Measurements from ENCODE around the gene PFDN1.

Gene PFDN1

DNA sequence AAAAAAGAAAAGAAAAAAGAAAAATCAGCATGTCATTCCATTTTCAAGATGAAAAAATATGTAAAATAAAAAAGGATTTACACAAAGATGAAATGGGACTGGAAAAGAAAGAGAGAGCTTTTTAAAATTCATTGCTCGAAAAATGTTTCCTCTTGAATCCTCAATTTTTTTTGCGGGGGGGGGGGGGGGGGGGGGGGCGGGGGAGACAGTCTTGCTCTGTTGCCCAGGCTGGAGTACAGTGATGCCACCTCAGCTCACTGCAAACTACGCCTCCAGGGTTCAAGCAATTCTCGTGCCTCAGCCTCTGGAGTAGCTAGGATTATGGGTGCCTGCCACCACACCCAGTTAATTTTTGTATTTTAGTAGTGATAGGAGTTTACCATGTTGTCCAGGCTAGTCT, 16.5 kb downstream of the PFDN1 start:
- Histone ChIP-seq H3K4me1 (ENCODE audit: control insufficient read depth in 1 of 2, insufficient read depth in 2 of 2, low read length in 2 of 2) (peaks cover 0 to 12% of the 10 kb centered on the region in 2 donors), H3K27me3 (ENCODE audit: control insufficient read depth in 1 of 2, insufficient read depth in 2 of 2, low read length in 2 of 2) (no peaks in the 10 kb centered on the region), H3K27ac (ENCODE audit: low read depth, low read length) (no peak overlapping the region), H3K4me3 (ENCODE audit: low read depth in 1 of 2, low read length in 2 of 2) (no peak overlapping the region), H3K9ac (ENCODE audit: low read depth in 1 of 2, low read length in 2 of 2) (no peak overlapping the region), H3K36me3 (ENCODE audit: control insufficient read depth in 1 of 2, insufficient read depth in 2 of 2, low read length in 2 of 2) (no peaks in the 10 kb centered on the region), H3K9me3 (ENCODE audit: control insufficient read depth in 1 of 2, low read length in 2 of 2) (no peaks in the 10 kb centered on the region)

DNA sequence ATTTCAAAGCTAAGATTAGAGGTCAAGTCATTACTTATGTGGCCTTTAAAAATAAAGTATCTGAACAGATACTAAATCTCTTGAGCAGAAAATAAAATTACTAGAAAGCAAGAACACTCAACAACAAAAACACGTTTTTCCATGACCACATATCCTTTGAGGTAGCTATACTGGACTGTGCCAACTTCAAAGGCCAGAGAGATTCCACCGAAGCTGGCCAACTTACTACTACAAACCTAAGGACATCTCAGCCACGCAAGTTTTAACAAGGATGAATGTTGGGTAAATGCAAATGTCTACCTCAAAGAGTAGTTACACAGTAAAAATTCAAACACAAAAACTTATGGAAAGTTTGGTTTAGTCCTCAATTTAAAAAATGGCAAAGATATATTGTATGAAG, 18.9 kb downstream of the PFDN1 start:
- no peaks in the 10 kb centered on the region for H3K27me3 ChIP-seq (ENCODE audit: control insufficient read depth in 1 of 2, insufficient read depth in 2 of 2, low read length in 2 of 2)
- H3K9me3 ChIP-seq (ENCODE audit: control insufficient read depth in 1 of 2, low read length in 2 of 2), result no peaks in the 10 kb centered on the region
- H3K27ac ChIP-seq (ENCODE audit: low read depth, low read length), result no peak overlapping the region
- H3K4me1 ChIP-seq (ENCODE audit: control insufficient read depth in 1 of 2, insufficient read depth in 2 of 2, low read length in 2 of 2), result peaks cover 0 to 12% of the 10 kb centered on the region in 2 donors
- no peak overlapping the region for H3K9ac ChIP-seq (ENCODE audit: low read depth in 1 of 2, low read length in 2 of 2)
- H3K36me3 ChIP-seq (ENCODE audit: control insufficient read depth in 1 of 2, insufficient read depth in 2 of 2, low read length in 2 of 2), result no peaks in the 10 kb centered on the region
- no peak overlapping the region for H3K4me3 ChIP-seq (ENCODE audit: low read depth in 1 of 2, low read length in 2 of 2)

DNA sequence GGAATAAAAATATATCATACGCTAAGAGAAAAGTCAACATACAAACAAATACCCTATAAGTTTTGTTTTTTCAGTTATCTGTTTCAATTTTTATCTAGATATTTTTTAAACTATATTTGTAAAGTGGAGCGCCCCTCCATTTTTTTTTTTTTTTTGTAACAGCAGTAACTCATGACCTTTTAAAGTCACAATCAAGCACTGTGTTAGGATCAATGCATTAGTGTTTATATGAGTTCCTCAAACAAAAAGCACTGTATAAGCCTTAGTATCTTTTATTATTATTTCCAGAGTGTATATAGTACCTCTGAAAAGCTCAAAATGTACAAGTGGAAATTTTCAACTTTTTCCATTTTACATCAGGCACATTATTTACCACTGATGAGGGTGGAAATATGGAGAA, 20.6 kb downstream of the PFDN1 start:
- Histone ChIP-seq H3K27me3 (ENCODE audit: control insufficient read depth in 1 of 2, insufficient read depth in 2 of 2, low read length in 2 of 2) (no peaks in the 10 kb centered on the region), H3K36me3 (ENCODE audit: control insufficient read depth in 1 of 2, insufficient read depth in 2 of 2, low read length in 2 of 2) (no peaks in the 10 kb centered on the region), H3K9me3 (ENCODE audit: control insufficient read depth in 1 of 2, low read length in 2 of 2) (peaks cover 0 to 3% of the 10 kb centered on the region in 2 donors), H3K4me1 (ENCODE audit: control insufficient read depth in 1 of 2, insufficient read depth in 2 of 2, low read length in 2 of 2) (peaks cover 0 to 12% of the 10 kb centered on the region in 2 donors), H3K9ac (ENCODE audit: low read depth in 1 of 2, low read length in 2 of 2) (no peak overlapping the region), H3K27ac (ENCODE audit: low read depth, low read length) (no peak overlapping the region), H3K4me3 (ENCODE audit: low read depth in 1 of 2, low read length in 2 of 2) (no peak overlapping the region)

GRCh38 chr5:140275837-140276236, 27.1 kb downstream of the PFDN1 start:
- no peaks in the 10 kb centered on the region for H3K36me3 ChIP-seq (ENCODE audit: control insufficient read depth in 1 of 2, insufficient read depth in 2 of 2, low read length in 2 of 2)
- H3K27me3 ChIP-seq (ENCODE audit: control insufficient read depth in 1 of 2, insufficient read depth in 2 of 2, low read length in 2 of 2), result no peaks in the 10 kb centered on the region
- peaks cover 0 to 4% of the 10 kb centered on the region in 2 donors for H3K4me1 ChIP-seq (ENCODE audit: control insufficient read depth in 1 of 2, insufficient read depth in 2 of 2, low read length in 2 of 2)
- no peak overlapping the region for H3K4me3 ChIP-seq (ENCODE audit: low read depth in 1 of 2, low read length in 2 of 2)
- no peak overlapping the region for H3K27ac ChIP-seq (ENCODE audit: low read depth, low read length)
- H3K9me3 ChIP-seq (ENCODE audit: control insufficient read depth in 1 of 2, low read length in 2 of 2), result peaks cover 0 to 3% of the 10 kb centered on the region in 2 donors
- no peak overlapping the region for H3K9ac ChIP-seq (ENCODE audit: low read depth in 1 of 2, low read length in 2 of 2)

GRCh38 chr5:140273401-140273877, 29.5 kb downstream of the PFDN1 start:
- Histone ChIP-seq H3K9me3 (ENCODE audit: control insufficient read depth in 1 of 2, low read length in 2 of 2) (peaks cover 0 to 3% of the 10 kb centered on the region in 2 donors), H3K27ac (ENCODE audit: low read depth, low read length) (no peak overlapping the region), H3K36me3 (ENCODE audit: control insufficient read depth in 1 of 2, insufficient read depth in 2 of 2, low read length in 2 of 2) (no peaks in the 10 kb centered on the region), H3K4me3 (ENCODE audit: low read depth in 1 of 2, low read length in 2 of 2) (no peak overlapping the region), H3K9ac (ENCODE audit: low read depth in 1 of 2, low read length in 2 of 2) (no peak overlapping the region), H3K4me1 (ENCODE audit: control insufficient read depth in 1 of 2, insufficient read depth in 2 of 2, low read length in 2 of 2) (peaks cover 0 to 11% of the 10 kb centered on the region in 2 donors), H3K27me3 (ENCODE audit: control insufficient read depth in 1 of 2, insufficient read depth in 2 of 2, low read length in 2 of 2) (no peaks in the 10 kb centered on the region)

- Histone ChIP-seq H3K36me3 (ENCODE audit: control insufficient read depth in 1 of 2, insufficient read depth in 2 of 2, low read length in 2 of 2) (no peaks in the 10 kb centered on the region), H3K9me3 (ENCODE audit: control insufficient read depth in 1 of 2, low read length in 2 of 2) (no peaks in the 10 kb centered on the region), H3K27ac (ENCODE audit: low read depth, low read length) (no peak overlapping the region), H3K27me3 (ENCODE audit: control insufficient read depth in 1 of 2, insufficient read depth in 2 of 2, low read length in 2 of 2) (no peaks in the 10 kb centered on the region), H3K4me3 (ENCODE audit: low read depth in 1 of 2, low read length in 2 of 2) (no peak overlapping the region), H3K9ac (ENCODE audit: low read depth in 1 of 2, low read length in 2 of 2) (no peak overlapping the region), H3K4me1 (ENCODE audit: control insufficient read depth in 1 of 2, insufficient read depth in 2 of 2, low read length in 2 of 2) (peaks cover 13 to 28% of the 10 kb centered on the region in 2 donors)
These were observed 32.9 kb downstream of the PFDN1 start for GRCh38 chr5:140270008-140270407.

GRCh38 chr5:140267559-140268018, 35.3 kb downstream of the PFDN1 start:
- H3K9ac ChIP-seq (ENCODE audit: low read depth in 1 of 2, low read length in 2 of 2), result no peak overlapping the region
- H3K4me1 ChIP-seq (ENCODE audit: control insufficient read depth in 1 of 2, insufficient read depth in 2 of 2, low read length in 2 of 2), result peaks cover 17 to 32% of the 10 kb centered on the region in 2 donors
- H3K4me3 ChIP-seq (ENCODE audit: low read depth in 1 of 2, low read length in 2 of 2), result no peak overlapping the region
- no peaks in the 10 kb centered on the region for H3K36me3 ChIP-seq (ENCODE audit: control insufficient read depth in 1 of 2, insufficient read depth in 2 of 2, low read length in 2 of 2)
- H3K27me3 ChIP-seq (ENCODE audit: control insufficient read depth in 1 of 2, insufficient read depth in 2 of 2, low read length in 2 of 2), result no peaks in the 10 kb centered on the region
- H3K9me3 ChIP-seq (ENCODE audit: control insufficient read depth in 1 of 2, low read length in 2 of 2), result no peaks in the 10 kb centered on the region
- H3K27ac ChIP-seq (ENCODE audit: low read depth, low read length), result peak overlapping the region; percentile 45

DNA sequence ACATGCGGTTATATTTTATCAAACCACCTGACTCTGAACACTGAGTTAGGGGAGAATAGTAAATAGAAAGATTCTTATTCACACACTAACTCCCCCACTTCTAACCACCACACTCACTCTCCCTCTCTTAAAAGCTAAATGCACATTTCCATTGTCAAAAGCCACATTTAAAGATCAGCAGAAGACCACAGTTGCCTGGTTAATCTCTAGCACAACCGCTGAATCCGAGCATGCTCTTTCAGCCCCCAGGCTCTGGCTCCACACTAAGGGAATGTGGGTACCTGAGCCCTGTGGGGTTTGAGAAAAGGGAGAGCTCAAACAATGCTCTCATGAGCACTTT, 35.7 kb downstream of the PFDN1 start:
- Histone ChIP-seq H3K36me3 (ENCODE audit: control insufficient read depth in 1 of 2, insufficient read depth in 2 of 2, low read length in 2 of 2) (no peaks in the 10 kb centered on the region), H3K4me1 (ENCODE audit: control insufficient read depth in 1 of 2, insufficient read depth in 2 of 2, low read length in 2 of 2) (peaks cover 21 to 36% of the 10 kb centered on the region in 2 donors), H3K4me3 (ENCODE audit: low read depth in 1 of 2, low read length in 2 of 2) (no peak overlapping the region), H3K27ac (ENCODE audit: low read depth, low read length) (no peak overlapping the region), H3K27me3 (ENCODE audit: control insufficient read depth in 1 of 2, insufficient read depth in 2 of 2, low read length in 2 of 2) (no peaks in the 10 kb centered on the region), H3K9me3 (ENCODE audit: control insufficient read depth in 1 of 2, low read length in 2 of 2) (no peaks in the 10 kb centered on the region), H3K9ac (ENCODE audit: low read depth in 1 of 2, low read length in 2 of 2) (no peak overlapping the region)

GRCh38 chr5:140266471-140267200, 36.3 kb downstream of the PFDN1 start:
- no peak overlapping the region for H3K27ac ChIP-seq (ENCODE audit: low read depth, low read length)
- no peak overlapping the region for H3K9ac ChIP-seq (ENCODE audit: low read depth in 1 of 2, low read length in 2 of 2)
- H3K27me3 ChIP-seq (ENCODE audit: control insufficient read depth in 1 of 2, insufficient read depth in 2 of 2, low read length in 2 of 2), result no peaks in the 10 kb centered on the region
- H3K4me1 ChIP-seq (ENCODE audit: control insufficient read depth in 1 of 2, insufficient read depth in 2 of 2, low read length in 2 of 2), result peaks cover 27 to 41% of the 10 kb centered on the region in 2 donors
- H3K36me3 ChIP-seq (ENCODE audit: control insufficient read depth in 1 of 2, insufficient read depth in 2 of 2, low read length in 2 of 2), result no peaks in the 10 kb centered on the region
- no peak overlapping the region for H3K4me3 ChIP-seq (ENCODE audit: low read depth in 1 of 2, low read length in 2 of 2)
- no peaks in the 10 kb centered on the region for H3K9me3 ChIP-seq (ENCODE audit: control insufficient read depth in 1 of 2, low read length in 2 of 2)

GRCh38 chr5:140265845-140266244, 37.1 kb downstream of the PFDN1 start:
- no peak overlapping the region for H3K27ac ChIP-seq (ENCODE audit: low read depth, low read length)
- H3K9me3 ChIP-seq (ENCODE audit: control insufficient read depth in 1 of 2, low read length in 2 of 2), result no peaks in the 10 kb centered on the region
- H3K4me3 ChIP-seq (ENCODE audit: low read depth in 1 of 2, low read length in 2 of 2), result no peak overlapping the region
- no peak overlapping the region for H3K9ac ChIP-seq (ENCODE audit: low read depth in 1 of 2, low read length in 2 of 2)
- H3K4me1 ChIP-seq (ENCODE audit: control insufficient read depth in 1 of 2, insufficient read depth in 2 of 2, low read length in 2 of 2), result peaks cover 35 to 45% of the 10 kb centered on the region in 2 donors
- no peaks in the 10 kb centered on the region for H3K27me3 ChIP-seq (ENCODE audit: control insufficient read depth in 1 of 2, insufficient read depth in 2 of 2, low read length in 2 of 2)
- H3K36me3 ChIP-seq (ENCODE audit: control insufficient read depth in 1 of 2, insufficient read depth in 2 of 2, low read length in 2 of 2), result no peaks in the 10 kb centered on the region
